Stimulated activated CD4-positive, alpha-beta T cell treated with anti-CD3 and anti-CD28 coated beads, Interleukin-12 subunit alpha, Interleukin-12 subunit beta, amount 100 ng/mL, for 24 hours (primary cell): ENCODE results near the gene IMPA2.
"Not testable (repeated sequence)": the region's sequence is repeated elsewhere in the genome, so short reads cannot be mapped to it uniquely, and the experiment has no call there.

Experiments
- DNase-seq, 2 experiments: peaks; one replicate each; pipeline ENCODE4 v3.0.0-alpha.2; 2020; ENCODE audit warnings: low read depth in 2 of 2

The IMPA2 gene

DNA sequence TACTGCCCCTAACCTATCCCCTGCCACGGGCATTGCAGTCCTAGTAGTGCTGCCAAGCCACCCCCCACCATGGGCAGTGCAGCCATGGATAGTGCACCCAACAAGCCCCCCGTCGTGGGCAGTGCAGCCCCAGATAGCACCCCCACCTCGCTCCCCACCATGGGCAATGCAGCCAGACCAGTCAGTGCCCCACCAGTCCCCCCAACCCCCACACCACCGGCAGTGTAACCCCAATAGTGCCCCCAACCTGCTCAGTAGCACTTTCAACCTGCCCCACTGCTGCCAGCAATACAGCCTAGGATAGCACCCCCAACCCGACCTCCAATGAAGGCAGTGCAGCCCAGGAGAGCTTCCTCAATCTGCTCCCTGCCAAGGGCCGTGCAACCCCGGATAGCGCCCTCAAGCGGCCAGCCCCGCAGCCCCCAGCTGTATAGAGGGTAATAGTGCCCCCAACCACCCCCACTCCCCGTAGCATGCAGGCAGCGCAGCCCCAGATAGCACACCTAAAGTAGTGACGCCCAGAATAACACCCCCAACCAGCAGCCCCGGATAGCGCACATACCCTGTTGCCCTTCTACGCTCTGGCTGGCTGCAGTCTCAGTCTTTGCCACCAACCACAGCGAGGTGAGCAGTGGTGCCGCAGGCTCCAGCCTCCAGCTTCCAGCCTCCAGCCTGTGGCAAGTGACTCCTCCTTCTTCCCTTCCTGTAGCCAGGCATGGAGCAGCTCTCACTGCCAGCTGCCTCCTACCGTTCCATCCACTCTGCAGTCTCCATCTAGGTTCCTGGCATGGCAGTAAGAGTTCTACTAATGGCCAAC lies 66.9 kb downstream of the IMPA2 start:
- DNase-seq = no peak

DNA sequence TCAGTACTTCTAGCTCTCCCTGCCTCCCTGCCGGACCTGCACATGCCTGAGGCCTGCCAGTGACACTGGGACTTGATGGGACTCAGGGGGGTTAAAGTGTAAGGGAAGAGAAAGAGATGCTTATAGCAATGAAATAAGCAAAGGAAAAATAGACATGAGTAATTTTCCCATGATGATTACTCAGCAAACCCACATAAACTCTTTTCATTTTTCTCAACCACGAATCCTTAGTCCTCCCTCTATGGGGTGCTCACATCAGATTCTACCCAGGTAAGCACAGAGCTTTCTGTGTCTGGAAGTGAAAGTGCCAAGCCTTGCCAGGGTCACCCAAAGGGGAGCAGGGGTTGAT lies 67.5 kb downstream of the IMPA2 start:
- no peak for DNase-seq

DNA sequence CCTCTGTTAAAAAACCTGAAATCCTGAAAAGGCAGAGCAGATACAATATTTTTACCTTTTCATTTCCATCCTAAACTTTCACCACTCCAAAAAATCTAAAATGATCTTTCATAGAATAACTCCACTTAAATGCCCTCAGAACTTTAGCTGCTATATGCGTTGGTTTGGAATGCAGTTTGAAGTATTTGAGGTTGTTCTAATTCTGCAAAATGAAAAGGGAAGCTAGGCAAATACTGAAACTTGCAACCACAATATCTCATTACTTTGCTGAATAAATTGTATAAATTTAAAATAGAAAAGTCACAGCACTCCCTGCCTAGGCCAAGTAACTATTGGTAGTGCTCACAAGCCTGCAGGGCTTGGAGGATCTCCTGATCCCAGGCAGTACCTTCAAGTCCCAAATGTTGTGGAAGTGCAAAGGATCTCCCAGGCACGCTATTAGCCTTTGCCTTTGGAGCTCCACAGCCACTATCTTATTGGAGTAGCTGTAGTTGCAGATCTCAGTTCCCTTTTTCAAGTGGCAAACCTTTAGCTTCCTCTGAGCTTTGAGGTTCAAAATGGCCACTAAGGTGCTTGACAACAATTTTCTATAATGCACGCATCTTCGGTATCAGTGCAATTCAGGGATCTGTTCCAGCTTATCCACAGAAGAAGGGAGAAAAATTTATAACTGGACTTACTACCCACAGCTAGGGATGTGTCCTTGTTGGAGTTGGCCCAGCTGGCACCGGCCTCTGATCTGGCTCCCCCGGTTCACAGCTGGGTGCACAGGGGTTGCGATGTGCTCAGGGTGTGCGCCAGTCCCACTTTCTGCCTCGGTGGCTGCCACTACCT lies 68.9 kb downstream of the IMPA2 start:
- DNase-seq = no peak

DNA sequence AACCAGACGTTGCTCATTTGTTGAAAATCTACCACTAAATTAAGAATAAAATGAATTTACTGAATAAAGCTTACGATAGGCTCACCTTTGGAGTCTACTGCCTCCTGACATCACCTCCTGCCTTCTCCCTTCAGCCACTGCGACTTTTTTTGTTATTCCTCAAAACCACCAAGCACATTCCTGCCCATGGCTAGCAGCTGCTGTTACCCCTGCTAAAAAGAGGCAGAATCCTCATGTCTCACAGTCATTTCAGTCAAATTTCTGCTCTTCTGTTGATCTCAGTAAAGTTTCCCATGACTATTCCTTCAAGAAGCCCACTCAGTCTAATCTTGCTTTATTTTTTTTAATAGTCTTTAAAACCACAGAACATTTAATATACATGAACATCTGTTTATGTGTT lies 71.6 kb downstream of the IMPA2 start:
- no peak for DNase-seq

DNA sequence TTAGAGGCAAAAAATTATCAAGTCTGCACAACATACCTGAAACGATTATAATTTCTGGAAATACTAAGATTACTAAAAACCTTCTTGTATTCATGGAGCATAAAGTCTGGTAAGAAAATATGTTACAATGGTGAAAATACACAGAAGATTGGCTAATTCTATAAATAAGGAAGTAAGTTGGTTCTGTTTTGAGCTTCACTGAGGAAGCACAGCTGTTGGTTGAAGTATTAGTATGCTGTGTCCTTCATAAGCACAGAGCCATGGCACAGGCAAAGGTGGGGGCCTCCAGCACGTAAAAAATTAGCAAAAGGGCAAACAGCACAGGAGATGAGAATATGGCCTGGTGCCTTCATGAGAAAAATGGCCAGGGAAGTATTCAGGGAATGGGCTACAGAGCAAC lies 72.0 kb downstream of the IMPA2 start:
- DNase-seq = no peak

DNA sequence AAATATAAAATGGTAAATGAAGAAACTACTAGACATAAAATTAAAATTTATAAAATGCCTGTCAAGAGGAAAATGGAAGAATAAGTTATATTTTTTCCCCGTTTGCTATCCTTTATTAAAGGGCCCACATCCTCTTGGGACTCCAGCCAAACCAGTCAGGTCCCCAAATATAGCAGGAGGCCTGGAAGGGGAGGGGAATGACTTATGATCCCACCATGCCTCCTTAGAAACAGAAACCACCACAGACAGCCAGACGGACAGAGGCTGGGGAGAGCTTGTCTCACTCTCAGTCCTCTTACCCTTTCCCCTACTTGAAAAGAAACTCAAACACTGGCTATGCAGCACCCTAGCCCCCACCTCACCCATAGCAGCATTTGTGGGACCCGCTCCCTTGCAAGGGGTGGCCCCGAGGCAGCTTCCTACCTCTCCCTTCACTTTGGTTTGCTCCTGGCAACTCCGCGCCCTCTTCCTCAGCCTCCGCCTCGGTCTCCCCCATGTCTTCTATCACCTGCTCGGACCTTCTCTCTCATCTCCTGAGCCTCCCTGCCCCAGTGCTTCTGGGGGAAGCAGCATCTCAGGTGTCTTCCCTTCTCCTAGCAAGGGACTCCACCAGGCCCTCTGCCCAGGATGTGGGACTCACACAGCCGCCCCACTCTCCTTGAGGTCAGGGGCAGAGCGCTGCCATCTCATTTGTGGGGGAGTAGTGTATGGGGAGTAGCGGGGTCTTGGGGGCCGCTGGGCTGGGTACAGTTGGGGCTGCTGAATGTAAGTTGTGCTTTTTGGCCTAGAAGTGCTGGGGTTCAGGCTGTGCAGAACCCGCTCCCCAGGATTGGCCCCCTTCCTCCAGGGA lies 75.0 kb downstream of the IMPA2 start:
- DNase-seq = no peak

DNA sequence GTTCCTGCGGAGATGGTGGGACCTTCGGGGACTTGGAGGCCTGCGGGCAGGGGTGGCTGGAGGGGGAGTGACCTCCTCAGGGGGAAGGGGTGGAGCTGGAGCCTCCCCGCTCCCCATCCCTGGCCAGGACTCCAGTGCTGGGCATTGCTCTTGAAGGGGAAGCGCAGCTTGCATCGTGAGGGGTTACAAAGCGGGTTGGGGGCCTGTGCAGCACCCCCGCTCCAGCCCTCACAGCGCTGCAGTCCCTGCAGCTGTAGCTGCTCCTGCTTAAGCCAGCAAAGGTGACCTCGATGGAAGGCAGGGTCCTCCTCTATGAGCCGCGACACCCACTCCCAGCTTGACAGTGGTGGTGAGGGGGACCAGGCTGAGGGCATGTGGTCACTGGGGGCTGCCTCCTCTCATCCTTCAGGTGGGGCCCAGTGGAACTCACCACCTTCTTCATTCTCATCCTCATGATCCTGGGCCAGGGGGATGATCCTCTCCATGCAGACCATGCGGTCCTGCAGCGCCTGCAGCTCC lies 75.6 kb downstream of the IMPA2 start:
- DNase-seq = no peak

DNA sequence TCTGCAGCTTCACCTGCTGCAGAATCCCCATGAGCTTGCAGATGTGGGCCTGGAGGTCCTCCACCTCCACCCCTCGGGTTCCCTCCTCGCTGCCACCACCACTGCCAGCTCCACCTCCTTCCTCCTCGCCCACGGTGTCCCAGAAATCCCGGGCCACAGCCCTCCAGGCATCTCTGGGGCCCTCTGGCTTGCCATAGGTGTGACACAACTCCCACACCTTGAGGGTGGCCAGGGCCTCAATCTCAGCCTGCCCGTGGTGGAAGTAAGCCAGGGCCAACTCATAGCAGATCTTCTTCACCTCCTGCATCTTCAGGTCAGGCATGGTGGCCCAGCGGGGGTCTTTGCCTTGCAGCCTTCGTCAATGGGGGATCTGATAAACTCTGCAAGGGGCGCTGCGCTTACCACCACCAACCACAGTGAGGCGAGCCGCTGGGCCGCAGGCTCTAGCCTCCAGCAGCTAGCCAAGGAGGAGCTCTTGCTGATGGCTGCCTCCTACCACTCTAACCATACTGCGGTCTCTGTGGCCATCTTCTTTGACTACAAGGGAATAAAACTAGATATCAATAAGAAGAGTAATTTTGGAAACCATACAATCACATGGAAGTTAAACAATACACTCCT lies 76.2 kb downstream of the IMPA2 start:
- DNase-seq = no peak

DNA sequence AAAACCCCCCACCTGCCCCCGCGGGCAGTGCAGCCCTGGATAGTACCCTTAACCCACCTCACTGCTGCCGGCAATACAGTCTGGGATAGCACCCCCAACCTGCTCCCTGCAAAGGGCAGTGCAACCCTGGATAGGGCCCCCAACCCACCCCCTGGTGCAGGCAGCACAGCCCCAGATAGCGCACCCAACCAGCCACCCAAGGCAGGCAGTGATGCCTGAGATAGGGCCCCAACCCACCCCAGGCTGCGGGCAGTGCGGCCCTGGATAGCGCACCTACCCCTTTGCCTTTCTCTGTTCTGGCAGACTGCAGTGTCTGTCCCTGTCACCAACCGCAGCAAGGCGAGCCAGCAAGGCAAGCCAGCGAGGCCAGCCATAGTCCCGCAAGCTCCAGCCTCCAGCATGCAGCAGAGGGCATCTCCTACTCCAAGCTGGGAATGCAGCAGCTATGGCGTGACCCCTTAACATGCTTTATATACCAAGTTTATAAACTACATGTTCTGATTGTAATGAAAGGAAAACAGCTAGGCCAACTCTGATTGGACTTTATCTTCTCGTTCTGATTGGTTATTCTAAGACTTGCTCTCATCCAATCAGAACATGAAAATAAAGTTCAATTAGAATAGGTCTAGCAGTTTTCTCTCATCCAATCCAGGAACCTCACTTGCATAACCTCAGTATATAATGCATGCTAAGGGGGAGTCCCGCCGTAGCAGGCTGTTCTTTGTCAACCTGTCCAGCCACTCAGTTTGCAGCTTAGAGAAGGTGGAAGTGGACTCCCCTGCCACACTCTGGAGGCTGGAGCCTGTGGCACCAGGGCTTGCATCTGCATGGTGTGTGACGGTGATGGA lies 78.3 kb downstream of the IMPA2 start:
- DNase-seq = no peak

DNA sequence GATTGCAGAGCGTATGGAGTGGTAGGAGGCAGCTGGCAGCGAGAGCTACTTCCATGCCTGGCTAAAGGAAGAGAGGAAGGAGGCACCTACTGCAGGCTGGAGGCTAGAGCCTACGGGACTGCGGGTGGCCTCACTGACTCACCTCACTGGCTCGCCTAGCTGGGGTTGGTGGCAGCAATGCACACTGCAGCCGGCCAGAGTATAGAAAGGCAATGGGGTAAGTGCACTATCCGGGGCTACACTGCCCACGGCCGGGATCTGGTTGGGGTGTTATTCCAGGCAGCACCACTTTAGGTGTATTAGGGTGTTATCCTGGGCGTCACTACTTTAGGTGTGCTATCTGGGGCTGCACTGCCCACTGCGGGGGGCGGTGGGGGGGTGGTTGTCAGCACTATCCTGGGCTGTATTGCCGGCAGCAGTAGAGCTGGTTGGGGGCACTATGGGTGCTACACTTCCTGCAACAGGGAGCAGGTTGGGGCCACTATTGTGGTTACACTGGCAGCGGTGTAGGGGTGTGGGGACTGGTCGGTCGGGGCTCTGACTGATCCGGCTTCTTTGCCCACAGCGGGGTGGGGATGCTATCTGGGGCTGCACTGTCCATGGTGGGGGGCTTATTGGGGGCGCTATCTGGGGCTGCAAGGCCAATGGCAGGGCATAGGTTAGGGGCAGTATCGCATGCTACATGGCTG lies 79.0 kb downstream of the IMPA2 start:
- DNase-seq = no peak

DNA sequence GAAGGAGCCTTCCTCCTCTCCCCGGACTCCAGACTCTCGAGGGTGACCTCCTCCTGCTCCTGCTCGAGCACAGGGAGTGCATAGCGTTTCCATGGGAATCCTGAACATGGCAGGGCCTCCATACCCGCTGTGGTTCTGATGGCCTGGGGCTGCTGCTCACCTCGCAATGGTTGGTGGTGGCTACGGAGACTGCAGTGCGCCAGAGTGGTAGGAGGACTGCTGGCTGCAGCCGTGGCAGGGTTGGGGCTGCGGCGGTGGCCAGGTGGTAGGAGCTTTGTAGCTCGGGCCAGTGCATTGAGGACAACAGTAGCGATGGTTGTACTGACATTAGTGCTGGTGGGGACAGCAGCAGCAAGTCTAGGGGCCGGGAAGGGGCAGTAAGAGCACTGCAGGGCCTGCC lies 80.4 kb downstream of the IMPA2 start:
- DNase-seq = no peak

DNA sequence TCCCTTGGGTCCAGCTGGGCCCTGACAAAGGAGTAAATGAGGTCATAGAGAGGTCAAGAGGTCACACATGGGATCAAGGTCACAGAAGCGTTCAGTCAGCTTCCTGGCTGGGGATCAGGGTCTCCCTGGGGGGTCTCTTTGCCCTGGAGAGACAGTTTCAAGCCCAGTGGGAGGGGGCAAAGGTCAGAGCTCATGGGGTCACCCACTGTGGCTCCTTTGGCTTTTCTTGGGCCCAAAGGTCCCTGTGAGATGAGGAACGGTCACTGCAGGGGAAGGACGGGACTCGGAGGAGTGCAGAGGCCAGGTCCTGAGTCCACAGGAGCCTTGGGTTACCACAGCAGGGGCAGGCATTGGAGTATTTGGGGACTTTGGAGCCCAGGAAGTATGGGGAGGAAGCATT lies 81.7 kb downstream of the IMPA2 start:
- DNase-seq = no peak

DNA sequence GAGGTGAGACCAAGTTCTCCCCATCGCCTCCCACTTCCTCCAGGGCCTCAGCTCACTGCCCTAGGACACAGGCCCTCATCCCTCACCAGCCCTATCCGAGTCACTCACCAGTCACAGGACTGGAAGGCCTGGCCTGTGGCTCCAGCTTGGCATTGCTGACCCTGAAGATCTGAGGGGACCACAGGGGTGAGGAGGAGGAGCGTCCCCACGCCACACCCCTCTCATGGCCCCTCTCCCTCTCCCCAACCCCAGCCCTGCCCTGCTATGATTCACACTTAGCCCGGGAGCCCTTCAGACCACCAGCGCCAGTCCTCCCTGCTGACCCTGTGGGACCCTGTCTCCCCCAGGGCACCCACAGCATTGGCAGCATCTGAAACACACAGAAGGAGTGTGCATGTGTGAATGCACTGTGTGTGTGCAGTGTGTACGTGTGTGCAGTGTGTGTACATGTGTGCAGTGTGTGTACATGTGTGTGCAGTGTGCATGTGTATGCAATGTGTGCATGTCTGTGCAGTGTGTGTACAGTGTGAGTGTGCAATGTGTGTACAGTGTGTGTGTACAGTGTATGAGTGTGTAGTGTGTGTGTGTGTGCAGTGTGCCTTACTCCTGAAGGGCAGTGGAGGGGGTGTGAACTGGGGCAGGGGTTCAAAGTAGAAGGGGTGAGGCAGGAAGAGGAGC lies 82.9 kb downstream of the IMPA2 start:
- DNase-seq = no peak

DNA sequence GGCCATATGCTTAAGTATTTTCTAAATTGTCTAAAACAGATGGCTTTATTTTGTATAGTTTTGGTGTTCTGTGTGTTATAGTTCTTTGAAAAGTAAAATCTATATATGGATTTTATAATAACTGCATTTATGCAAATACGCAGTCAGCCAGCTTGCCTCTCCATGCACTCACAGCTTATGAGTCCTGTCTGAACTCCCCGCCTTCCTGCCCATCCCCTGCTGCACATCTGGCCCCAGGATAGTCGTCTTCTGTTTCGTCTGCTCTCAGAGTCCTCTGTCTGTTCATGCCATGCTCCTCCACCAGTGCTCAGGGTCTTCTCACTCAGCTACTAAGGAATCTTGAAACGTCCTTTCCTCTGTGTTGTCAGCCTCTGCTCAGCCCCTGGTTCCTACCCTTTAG lies 84.1 kb downstream of the IMPA2 start:
- DNase-seq = no peak

DNA sequence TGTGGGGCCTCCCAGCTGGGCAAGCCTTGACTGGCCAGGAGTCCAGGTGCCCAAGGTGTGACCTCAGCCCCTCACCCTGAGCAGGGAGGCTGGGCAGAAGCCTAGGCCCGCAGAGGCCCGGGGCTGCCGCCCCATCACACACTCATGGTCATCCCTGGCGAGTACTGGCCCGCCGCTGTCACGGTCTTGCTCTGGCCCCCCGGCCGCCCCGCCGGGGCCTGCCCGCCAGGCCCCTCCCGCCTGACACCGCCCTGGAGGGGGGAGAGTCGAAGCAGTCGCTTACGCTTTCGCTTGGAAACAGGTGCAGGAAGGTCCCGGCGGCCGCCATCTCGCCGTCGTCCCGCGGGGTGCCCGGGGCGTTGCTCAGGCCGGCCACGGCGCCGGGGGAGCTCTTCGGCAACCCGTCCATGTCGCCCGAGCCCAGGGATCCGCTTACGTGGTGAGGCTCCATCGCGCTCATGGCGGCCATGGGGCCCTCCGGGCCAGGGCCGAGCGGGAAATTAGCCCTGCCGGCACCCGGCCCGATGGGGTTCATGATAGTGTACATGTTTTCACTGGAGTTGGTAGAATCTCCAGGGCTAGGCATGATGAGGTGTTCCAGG lies 85.7 kb downstream of the IMPA2 start:
- DNase-seq = no peak

DNA sequence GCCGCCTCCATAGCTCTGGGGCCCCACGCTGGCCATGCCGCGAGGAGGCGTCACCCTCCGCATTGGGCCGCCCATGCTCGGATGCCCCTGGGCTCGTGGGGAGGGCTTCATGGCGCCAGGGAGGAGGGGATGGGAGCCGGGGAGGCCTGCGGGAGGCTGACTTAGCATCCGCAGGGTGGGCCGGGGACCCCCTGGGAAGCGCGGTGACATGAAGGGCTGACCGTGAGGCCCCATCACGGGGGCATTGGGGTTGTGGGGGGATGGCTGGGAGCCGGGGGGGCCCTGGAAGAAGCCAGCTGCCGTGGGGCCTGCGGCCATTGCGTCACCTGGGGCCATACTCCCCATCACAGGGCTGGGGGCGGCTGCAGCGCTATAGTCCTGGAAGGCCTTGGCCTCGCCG lies 86.4 kb downstream of the IMPA2 start:
- DNase-seq = no peak

DNA sequence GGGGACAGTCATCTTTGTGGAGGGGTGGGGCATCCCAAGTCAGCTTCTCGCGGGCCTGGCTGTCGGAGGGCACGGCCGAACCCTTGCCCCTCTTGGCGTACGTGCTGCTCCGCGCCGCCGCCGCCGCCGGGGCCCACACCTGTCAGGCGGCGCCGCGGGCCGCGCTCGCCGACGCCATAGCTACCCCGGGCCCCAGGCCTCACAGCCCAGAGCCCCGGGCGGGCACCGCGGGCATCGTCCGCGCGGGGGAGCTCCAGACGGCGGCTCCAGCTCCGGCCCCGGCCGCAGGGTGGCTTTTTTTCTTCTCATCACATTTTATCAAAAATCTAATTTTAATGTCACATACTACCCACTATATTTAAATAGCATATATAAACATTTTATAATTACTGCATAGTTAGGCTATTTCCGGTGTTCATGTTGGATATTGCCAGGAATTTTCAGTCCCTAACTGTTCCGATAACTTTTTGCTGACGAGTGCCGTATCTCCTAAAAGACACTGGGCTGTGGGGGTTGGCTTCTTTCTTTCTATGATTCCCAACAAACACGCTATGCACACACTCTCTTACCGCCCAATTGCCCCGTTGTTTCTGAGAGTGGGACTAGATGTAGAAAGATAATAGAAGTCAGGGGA lies 87.1 kb downstream of the IMPA2 start:
- DNase-seq = not testable (repeated sequence)

DNA sequence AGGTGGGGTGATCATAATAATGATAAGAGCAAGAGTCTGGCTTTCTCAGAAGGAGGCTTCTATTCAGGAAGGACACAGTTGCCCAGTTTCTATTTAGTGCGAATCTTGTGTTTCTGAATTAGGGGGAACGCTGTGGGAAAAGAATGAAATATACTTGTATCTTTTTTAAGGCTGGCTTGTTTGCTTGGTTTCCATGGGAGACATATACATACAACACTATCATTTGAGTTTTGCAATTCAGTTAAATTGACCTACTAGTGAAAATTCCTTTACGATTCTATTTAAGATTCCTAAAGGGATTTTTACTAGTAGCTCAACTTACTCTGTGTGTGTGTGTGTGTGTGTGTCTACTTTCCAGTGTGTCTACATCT lies 87.6 kb downstream of the IMPA2 start:
- DNase-seq = no peak

DNA sequence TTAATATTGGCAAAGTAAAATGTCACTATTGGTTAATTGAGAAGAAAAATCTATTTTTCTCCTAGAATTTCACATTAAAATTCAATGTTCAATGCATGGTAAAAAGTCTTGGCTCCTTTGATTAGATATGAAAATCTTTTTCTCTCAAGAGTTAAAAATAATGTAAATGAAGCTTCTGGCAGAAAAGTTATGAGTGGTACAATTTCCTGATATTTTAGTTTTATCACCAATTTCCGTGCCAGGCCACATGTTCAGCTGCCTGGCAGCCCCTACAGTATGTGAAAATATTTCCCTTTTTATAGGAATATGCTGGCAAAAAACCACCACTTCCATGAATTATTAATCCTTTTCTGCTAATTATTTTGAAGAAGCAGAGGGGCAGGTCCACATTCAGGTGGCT lies 89.8 kb downstream of the IMPA2 start:
- DNase-seq = not testable (repeated sequence)
